Esophagus squamous epithelium (tissue), 5 donors: ENCODE measurements around the gene IL36A. TPM values are rescaled to one million over a fixed set of nuclear protein-coding genes. Genes with fewer than 3 reads are reported as not detected.

ENCODE experiments used
- DNase-seq: peaks from one replicate; lab custom pipeline; 2025; lab: John Stamatoyannopoulos, UW
- H3K27ac ChIP-seq, 4 donors: fragments of 200-600 bp; sonication (generic); one replicate each; pipeline ENCODE4 v1.5.1; 2016 to 2019; ENCODE audit warnings: mild to moderate bottlenecking in 1 of 4
- H3K27me3 ChIP-seq, 4 donors: fragments of 200-600 bp; sonication (generic); 1 replicate in 3 of 4; 2 replicates in 1 of 4; pipeline versions ENCODE4 v1.5.1 to v1.6.0; 2017 to 2021; ENCODE audit warnings: antibody characterized with exemption in 1 of 4
- H3K36me3 ChIP-seq, 3 donors: fragments of 200-600 bp; sonication (generic); one replicate each; pipeline ENCODE4 v1.5.1; 2016 to 2019
- H3K4me1 ChIP-seq, 3 donors: fragments of 200-600 bp; sonication (generic); one replicate each; pipeline ENCODE4 v1.5.1; 2017 to 2019
- H3K4me3 ChIP-seq, 4 donors: fragments of 200-600 bp; sonication (generic); 1 replicate in 3 of 4; 2 replicates in 1 of 4; pipeline ENCODE4 v1.5.1; 2016 to 2019; ENCODE audit warnings: mild to moderate bottlenecking in 2 of 4, moderate library complexity in 1 of 4
- H3K9me3 ChIP-seq, 3 donors: fragments of 200-600 bp; sonication (generic); one replicate each; pipeline ENCODE4 v1.5.1; 2016 to 2019
- CTCF ChIP-seq, 6 experiments: fragments of 450-650 bp in 4 of 6; fragments of 200-600 bp in 2 of 6; sonication (generic) in 2 of 6; IDR thresholded peaks; one replicate each; pipeline ENCODE4 v1.5.1; 2016 to 2019; ENCODE audit warnings: antibody characterized with exemption in 6 of 6, mild to moderate bottlenecking in 4 of 6, moderate library complexity in 4 of 6
- POLR2A ChIP-seq, 4 donors: fragments of 450-650 bp; IDR thresholded peaks; one replicate each; pipeline ENCODE4 v1.6.1; 2017; ENCODE audit warnings: antibody characterized with exemption in 4 of 4, mild to moderate bottlenecking in 4 of 4, moderate library complexity in 3 of 4
- WGBS, 2 donors: methylation state at CpG; one replicate each; pipeline ENCODE4 v1.1.5; 2018; 5-methylcytosine and 5-hydroxymethylcytosine counted together
- intact Hi-C: fragments of 100-400 bp; cut with DNase I; formaldehyde crosslinking; loops from one replicate; pipeline ENCODE4 v1.15.0; 2022
- total RNA-seq, 4 donors: library from RNA; depleted of rRNA; stranded (reverse); fragments of >200 nt; gene quantifications; one replicate each; pipeline ENCODE4 v1.1.0, GENCODE V29; 2016
- donor health status: DM: yes; HTN: yes; CAD: no.

Gene IL36A
- total RNA-seq, 4 donors from 2014 or later, result 54.9 to 254 (median 207) TPM

DNA sequence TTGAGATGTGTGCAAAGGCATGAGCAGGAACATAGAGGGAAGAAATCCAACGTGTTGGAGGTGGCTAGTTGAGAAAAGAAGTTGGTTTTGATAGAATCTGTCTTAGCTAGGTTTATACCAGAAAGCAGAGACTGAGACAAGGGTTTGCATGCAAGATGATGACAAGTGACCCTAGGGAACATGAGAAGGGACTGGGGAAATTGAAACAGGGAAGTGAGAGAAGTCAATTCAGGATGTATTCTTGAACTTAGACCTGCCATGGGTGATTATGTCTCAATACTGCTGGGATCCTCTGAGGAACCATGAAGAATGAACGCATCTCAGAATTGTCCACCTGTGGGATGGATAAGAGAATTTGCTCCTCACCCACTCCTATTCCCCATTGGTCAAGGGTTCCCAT is 20.5 kb downstream of the IL36A start:
- TF ChIP-seq POLR2A (IDR thresholded peaks at IDR 0.05) (no peak), CTCF (IDR thresholded peaks at IDR 0.05) (no peak)
- 56 to 57% methylated on average over 2 of the region's 2 CpGs for WGBS, 2 donors
- Histone ChIP-seq H3K4me1 (no peaks in the 10 kb centered on the region), H3K4me3 (no peak overlapping the region), H3K27me3 (peaks cover 0 to 62% (median 0%) of the 10 kb centered on the region in 4 donors), H3K27ac (no peak overlapping the region), H3K36me3 (no peaks in the 10 kb centered on the region), H3K9me3 (no peaks in the 10 kb centered on the region)
- intact Hi-C loops, result no loop called here
- no peak for DNase-seq

DNA sequence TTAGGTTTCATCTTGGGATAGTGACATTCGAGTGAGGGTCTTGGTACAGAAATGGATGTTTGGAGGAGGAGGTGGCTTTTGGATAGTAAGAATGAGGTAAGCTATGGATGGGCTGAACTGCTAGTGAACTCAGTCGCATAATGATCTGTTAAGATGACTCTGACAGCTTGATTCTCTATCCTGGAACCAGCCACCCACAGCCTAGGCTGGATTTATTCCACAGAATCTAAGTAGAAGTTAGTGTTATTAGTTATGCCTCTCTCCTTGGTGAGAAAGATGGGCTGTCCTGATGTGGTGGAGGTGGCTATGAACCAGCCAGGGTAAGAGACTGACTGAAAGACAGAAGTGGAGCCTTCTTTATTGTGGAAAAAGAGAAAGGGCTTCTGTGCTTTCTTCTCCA is 22.4 kb downstream of the IL36A start:
- no peaks in the 10 kb centered on the region for H3K9me3 ChIP-seq
- no peak overlapping the region for H3K4me3 ChIP-seq
- no peaks in the 10 kb centered on the region for H3K4me1 ChIP-seq
- intact Hi-C loops, result no loop called here
- no peak overlapping the region for H3K27ac ChIP-seq
- 64 to 81% methylated on average over 2 of the region's 2 CpGs for WGBS, 2 donors
- no peak for TF ChIP-seq CTCF (IDR thresholded peaks at IDR 0.05)
- no peak for TF ChIP-seq POLR2A (IDR thresholded peaks at IDR 0.05)
- DNase-seq, result no peak
- no peaks in the 10 kb centered on the region for H3K36me3 ChIP-seq
- H3K27me3 ChIP-seq, result peaks cover 0 to 64% (median 0%) of the 10 kb centered on the region in 4 donors

DNA sequence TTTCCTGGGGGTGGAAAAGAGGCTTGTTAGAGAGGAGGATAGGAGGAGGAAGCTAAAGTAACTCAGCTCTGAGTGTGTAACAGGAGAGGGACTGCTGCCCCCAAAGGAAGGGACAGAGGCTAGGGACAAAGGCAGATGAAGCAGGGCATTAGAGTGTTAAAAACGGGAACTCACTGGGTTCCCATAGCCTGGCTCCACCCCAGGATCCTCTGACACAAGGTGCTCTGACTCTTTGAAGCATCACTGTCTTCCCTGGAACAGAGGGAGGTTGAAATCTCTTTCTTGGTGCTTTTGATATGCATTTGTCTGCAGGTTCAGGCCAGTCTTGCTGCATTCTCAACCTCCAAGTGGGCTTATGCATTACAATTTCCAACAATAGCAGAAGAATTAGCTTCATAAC is 22.9 kb downstream of the IL36A start:
- Histone ChIP-seq H3K27me3 (peaks cover 0 to 62% (median 0%) of the 10 kb centered on the region in 4 donors), H3K4me3 (no peak overlapping the region), H3K4me1 (no peaks in the 10 kb centered on the region), H3K36me3 (no peaks in the 10 kb centered on the region), H3K27ac (no peak overlapping the region), H3K9me3 (no peaks in the 10 kb centered on the region)
- 5 to 6% methylated on average over 1 of the region's 1 CpG for WGBS, 2 donors
- intact Hi-C loops, result no loop called here
- TF ChIP-seq POLR2A (IDR thresholded peaks at IDR 0.05) (no peak), CTCF (IDR thresholded peaks at IDR 0.05) (no peak)
- DNase-seq, result no peak

- 63 to 91% methylated on average over 1 of the region's 1 CpG for WGBS, 2 donors
- Histone ChIP-seq H3K27ac (peak overlapping the region in 1 of 4 donors; percentile 47), H3K4me3 (no peak overlapping the region), H3K27me3 (peaks cover 0 to 32% (median 0%) of the 10 kb centered on the region in 4 donors), H3K36me3 (no peaks in the 10 kb centered on the region), H3K9me3 (no peaks in the 10 kb centered on the region), H3K4me1 (no peaks in the 10 kb centered on the region)
- intact Hi-C loops, result no loop called here
- no peak for DNase-seq
- TF ChIP-seq POLR2A (IDR thresholded peaks at IDR 0.05) (no peak), CTCF (IDR thresholded peaks at IDR 0.05) (no peak)
Observed at GRCh38 chr2:113032737-113033136, 27.5 kb downstream of the IL36A start.

GRCh38 chr2:113034016-113034415 is 28.8 kb downstream of the IL36A start:
- WGBS, 2 donors, result 52 to 60% methylated on average over 3 of the region's 3 CpGs
- H3K9me3 ChIP-seq, result no peaks in the 10 kb centered on the region
- no peaks in the 10 kb centered on the region for H3K4me1 ChIP-seq
- no peak overlapping the region for H3K27ac ChIP-seq
- TF ChIP-seq CTCF (IDR thresholded peaks at IDR 0.05), result no peak
- no peak for TF ChIP-seq POLR2A (IDR thresholded peaks at IDR 0.05)
- H3K36me3 ChIP-seq, result no peaks in the 10 kb centered on the region
- no peak overlapping the region for H3K4me3 ChIP-seq
- H3K27me3 ChIP-seq, result peaks cover 0 to 19% (median 0%) of the 10 kb centered on the region in 4 donors
- intact Hi-C loops, result no loop called here
- DNase-seq, result no peak
